K562 (cell line): ENCODE results near the gene TARM1. TPM values are rescaled to one million over a fixed set of nuclear protein-coding genes. Genes with fewer than 3 reads are reported as not detected.

Experiments used
- ARID2 ChIP-seq: fragments of 450-650 bp; IDR thresholded peaks from 2 replicates; pipeline ENCODE4 v1.6.1; 2017; ENCODE audit warnings: antibody characterized with exemption, mild to moderate bottlenecking
- ATF6 ChIP-seq: sonication (generic); formaldehyde crosslinking; IDR thresholded peaks from 2 replicates; pipeline ENCODE4 v1.4.0; 2020; ENCODE audit warnings: mild to moderate bottlenecking, missing genetic modification reagents
- BHLHE40 ChIP-seq: IDR thresholded peaks from 2 replicates; pipeline ENCODE4 v1.6.1; 2011; ENCODE audit warnings: low read length, improper control_type of control experiment
- CHD4 ChIP-seq: fragments of 200-600 bp; sonication (generic); IDR thresholded peaks from 3 replicates; pipeline ENCODE4 v1.6.1; 2012; ENCODE audit warnings: low read depth, mild to moderate bottlenecking, mixed read lengths, low read length, inconsistent platforms; ENCODE audit not compliant: insufficient read depth, insufficient replicate concordance, poor library complexity, severe bottlenecking
- COPS2 ChIP-seq: fragments of 450-650 bp; conservative IDR thresholded peaks from 2 replicates; pipeline ENCODE4 v1.6.1; 2016; ENCODE audit warnings: mild to moderate bottlenecking, moderate library complexity
- CXXC5 ChIP-seq: fragments of 250-450 bp; sonication (Bioruptor Pico); IDR thresholded peaks from 2 replicates; pipeline ENCODE4 v1.8.0; 2022; ENCODE audit warnings: inconsistent platforms, mild to moderate bottlenecking, moderate library complexity
- DACH1 ChIP-seq: fragments of 450-650 bp; IDR thresholded peaks from 2 replicates; pipeline ENCODE4 v1.6.1; 2018; ENCODE audit not compliant: partially characterized antibody
- FOXK2 ChIP-seq, 2 experiments: fragments of 450-650 bp; IDR thresholded peaks in 1 of 2; conservative IDR thresholded peaks in 1 of 2; 2 replicates each; pipeline ENCODE4 v1.6.1; 2016; ENCODE audit warnings: low read depth in 2 of 2, mild to moderate bottlenecking in 1 of 2
- GABPB1 ChIP-seq: sonication (generic); formaldehyde crosslinking; IDR thresholded peaks from 2 replicates; pipeline ENCODE4 v1.8.0; 2022; ENCODE audit warnings: mild to moderate bottlenecking, missing genetic modification reagents
- GATAD2A ChIP-seq: fragments of 450-650 bp; IDR thresholded peaks from 2 replicates; pipeline ENCODE4 v1.6.1; 2017
- HNRNPUL1 ChIP-seq: fragments of 200-400 bp; formaldehyde crosslinking; IDR thresholded peaks from 2 replicates; pipeline ENCODE4 v1.6.1; 2017; ENCODE audit warnings: low read length
- PHB ChIP-seq: fragments of 250-450 bp; sonication (Bioruptor Pico); IDR thresholded peaks from 2 replicates; pipeline ENCODE4 v1.5.0; 2021
- RAD51 ChIP-seq: fragments of 450-650 bp; IDR thresholded peaks from 2 replicates; pipeline ENCODE4 v1.7.1; 2016; ENCODE audit warnings: low read depth, mild to moderate bottlenecking, borderline replicate concordance
- RBM22 ChIP-seq: fragments of 200-400 bp; formaldehyde crosslinking; IDR thresholded peaks from 2 replicates; pipeline ENCODE4 v1.6.1; 2018; ENCODE audit warnings: low read length, low read depth; ENCODE audit not compliant: poor library complexity, severe bottlenecking
- SETDB1 ChIP-seq: IDR thresholded peaks from one replicate; pipeline ENCODE4 v1.6.1; 2012; ENCODE audit warnings: low read length, control low read depth, inconsistent platforms
- SLC30A9 ChIP-seq: fragments of 250-450 bp; sonication (Bioruptor Pico); IDR thresholded peaks from 2 replicates; pipeline ENCODE4 v1.8.0; 2022; ENCODE audit warnings: mild to moderate bottlenecking, moderate library complexity
- SNIP1 ChIP-seq: fragments of 450-650 bp; IDR thresholded peaks from 2 replicates; pipeline ENCODE4 v1.7.1; 2017; ENCODE audit warnings: low read depth, mild to moderate bottlenecking
- SUPT5H ChIP-seq: fragments of 450-650 bp; IDR thresholded peaks from 2 replicates; pipeline ENCODE4 v1.6.1; 2016
- TAF7 ChIP-seq: fragments of 450-650 bp; IDR thresholded peaks from 2 replicates; pipeline ENCODE4 v1.6.1; 2016; ENCODE audit warnings: missing genetic modification characterization, missing compliant biosample characterization
- XRCC4 ChIP-seq: IDR thresholded peaks from one replicate; pipeline ENCODE4 v1.6.1; 2011; ENCODE audit not compliant: insufficient read depth, insufficient read length; ENCODE audit errors: extremely low read depth
- YY1 ChIP-seq, 3 experiments: IDR thresholded peaks; 2 replicates each; pipeline ENCODE4 v1.6.1; 2011; ENCODE audit warnings: low read length in 2 of 3, mild to moderate bottlenecking in 2 of 3, moderate library complexity in 2 of 3, borderline replicate concordance in 1 of 3, control low read depth in 1 of 3, low read depth in 1 of 3; ENCODE audit not compliant: insufficient read depth in 3 of 3, insufficient replicate concordance in 2 of 3, control insufficient read depth in 1 of 3, insufficient read length in 1 of 3; ENCODE audit errors: extremely low read depth in 1 of 3
- ZC3H11A ChIP-seq: IDR thresholded peaks from 2 replicates; pipeline ENCODE4 v1.6.1; 2012; ENCODE audit warnings: low read depth, low read length, improper control_type of control experiment
- ZNF197 ChIP-seq: fragments of 200-800 bp; sonication (Bioruptor generic); IDR thresholded peaks from 2 replicates; pipeline ENCODE4 v1.6.1; 2016; ENCODE audit warnings: low read depth, missing genetic modification characterization, missing compliant biosample characterization
- ZNF384 ChIP-seq: IDR thresholded peaks from 2 replicates; pipeline ENCODE4 v1.6.1; 2012; ENCODE audit warnings: low read depth, low read length, improper control_type of control experiment
- ZNF431 ChIP-seq: sonication (generic); formaldehyde crosslinking; IDR thresholded peaks from 2 replicates; pipeline ENCODE4 v1.8.0; 2022; ENCODE audit warnings: mild to moderate bottlenecking, missing genetic modification reagents
- ZNF551 ChIP-seq: fragments of 250-450 bp; sonication (Bioruptor Pico); IDR thresholded peaks from 2 replicates; pipeline ENCODE4 v1.5.0; 2021; ENCODE audit warnings: mild to moderate bottlenecking, moderate library complexity
- ZNF586 ChIP-seq: fragments of 450-650 bp; formaldehyde crosslinking; conservative IDR thresholded peaks from 2 replicates; pipeline ENCODE4 v1.4.0; 2020; ENCODE audit warnings: mild to moderate bottlenecking, moderate library complexity
- polyA plus RNA-seq, 8 experiments: library from polyadenylated mRNA; depleted of rRNA in 4 of 8; stranded (reverse) in 5 of 8; unstranded in 3 of 8; fragments of >200 nt; fragmentation: Nextera tagmentation in 2 of 8; fragmentation: Illumina TruSeq in 1 of 8; extraction: Ambion mirVana in 2 of 8; extraction: Trizol in 1 of 8; gene quantifications; 2 replicates each; pipeline versions ENCODE4 v1.2.1 to v1.2.3, GENCODE V29; 2011 to 2014; ENCODE audit warnings: inconsistent platforms in 1 of 8, missing spikeins in 1 of 8
- total RNA-seq, 7 experiments: library from RNA; depleted of rRNA in 6 of 7; stranded (reverse); fragments of >200 nt in 6 of 7; fragmentation: Illumina TruSeq in 2 of 7; extraction: Trizol in 2 of 7; gene quantifications; 2 replicates each; pipeline versions ENCODE4 v1.2.1 to v1.2.3, GENCODE V29; 2011 to 2021; ENCODE audit warnings: low replicate concordance in 1 of 7
- TF ChIP-seq, protein P1 (sequence below), 2 experiments: fragments of 450-650 bp; IDR thresholded peaks; 2 replicates each; pipeline ENCODE4 v1.6.1; 2016

The TARM1 gene
- total and polyA plus RNA-seq, 9 of the 15 experiments (the other 6 are each of a cell fraction or from before 2014, with no cell fraction given): not detected

DNA sequence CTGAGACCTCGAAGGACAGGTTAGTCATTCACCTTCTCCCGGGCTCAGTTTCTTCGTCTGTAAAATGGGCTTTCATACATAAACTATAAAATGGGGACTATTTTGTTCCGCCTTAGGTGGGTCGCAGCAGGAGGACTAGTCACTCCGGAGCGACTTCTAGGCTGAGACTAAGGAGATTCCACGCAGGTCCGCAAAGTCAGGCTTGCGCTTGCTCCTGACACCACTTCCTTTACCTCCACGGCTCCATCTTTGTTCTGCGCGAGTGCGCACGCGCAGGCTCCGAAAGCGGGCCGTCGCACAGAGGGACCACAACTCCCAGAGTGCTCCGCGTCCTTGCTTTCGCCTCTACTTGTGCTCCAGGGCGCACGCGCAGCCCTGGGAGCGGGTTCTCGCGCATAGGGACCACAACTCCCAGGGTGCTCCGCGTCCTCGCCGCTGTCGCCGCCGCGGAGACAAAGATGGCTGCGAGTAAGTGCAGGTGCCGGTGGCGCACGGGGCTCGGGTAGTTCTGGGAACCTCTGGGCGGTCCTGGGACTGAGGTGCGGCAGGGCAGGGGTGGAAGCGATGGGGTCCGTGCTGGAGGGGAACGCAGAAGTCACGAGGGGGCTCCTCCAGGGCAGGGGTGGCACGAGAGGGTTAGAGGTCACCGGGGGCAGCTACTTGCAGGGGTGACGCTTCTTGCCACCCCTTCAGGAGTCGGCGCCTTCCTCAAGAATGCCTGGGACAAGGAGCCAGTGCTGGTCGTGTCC, 21.4 kb upstream of the TARM1 start, which contains the start of gene NDUFA3 (continued):
- TF ChIP-seq ATF6 (CRISPR knock-in tag) (no peak), ARID2 (no peak), FOXK2 (conservative IDR thresholded peaks at IDR 0.05 in 1 of 2, IDR thresholded peaks at IDR 0.05 in 1 of 2; ENCODE audit: low read depth in 2 of 2) (peak; percentile 61 to 69; a peak in 2 of 4 replicates), ZNF197 (CRISPR knock-in tag) (0 out of 2 replicates have a peak, but pooled peaks have one; percentile 46), HNRNPUL1 (no peak), CHD4 (peak; percentile 100), BHLHE40 (peak; percentile 68; the same call in 1 of the 2 replicates), GATAD2A (no peak), SNIP1 (no peak), COPS2 (no peak), RBM22 (no peak), YY1 (IDR thresholded peaks at IDR 0.05; ENCODE audit: borderline replicate concordance in 1 of 3, control insufficient read depth in 1 of 3, extremely low read depth in 1 of 3, insufficient read depth in 3 of 3, insufficient read length in 1 of 3, insufficient replicate concordance in 2 of 3, low read depth in 1 of 3, low read length in 2 of 3) (peak; percentile 80 to 97 (median 96)), SLC30A9 (no peak), GABPB1 (CRISPR knock-in tag) (peak; percentile 84; the same call in 1 of the 2 replicates), ZC3H11A (no peak), ZNF431 (CRISPR knock-in tag) (no peak), PHB (CRISPR knock-in tag) (no peak), SUPT5H (peak; percentile 94), SETDB1 (no peak), CXXC5 (peak; percentile 84), XRCC4 (no peak), DACH1 (no peak), TAF7 (tag) (peak; percentile 66), RAD51 (no peak), ZNF551 (CRISPR knock-in tag) (no peak), ZNF586 (CRISPR knock-in tag) (no peak), ZNF384 (no peak; the same call in 1 of the 2 replicates)
- TF ChIP-seq, protein P1, sequence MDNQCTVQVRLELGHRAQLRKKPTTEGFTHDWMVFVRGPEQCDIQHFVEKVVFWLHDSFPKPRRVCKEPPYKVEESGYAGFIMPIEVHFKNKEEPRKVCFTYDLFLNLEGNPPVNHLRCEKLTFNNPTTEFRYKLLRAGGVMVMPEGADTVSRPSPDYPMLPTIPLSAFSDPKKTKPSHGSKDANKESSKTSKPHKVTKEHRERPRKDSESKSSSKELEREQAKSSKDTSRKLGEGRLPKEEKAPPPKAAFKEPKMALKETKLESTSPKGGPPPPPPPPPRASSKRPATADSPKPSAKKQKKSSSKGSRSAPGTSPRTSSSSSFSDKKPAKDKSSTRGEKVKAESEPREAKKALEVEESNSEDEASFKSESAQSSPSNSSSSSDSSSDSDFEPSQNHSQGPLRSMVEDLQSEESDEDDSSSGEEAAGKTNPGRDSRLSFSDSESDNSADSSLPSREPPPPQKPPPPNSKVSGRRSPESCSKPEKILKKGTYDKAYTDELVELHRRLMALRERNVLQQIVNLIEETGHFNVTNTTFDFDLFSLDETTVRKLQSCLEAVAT (IDR thresholded peaks at IDR 0.05): no peak
